Vagina (tissue), 2 donors: Measurements from ENCODE around the gene METTL21A. TPM values are rescaled to one million over a fixed set of nuclear protein-coding genes. Genes with fewer than 3 reads are reported as not detected.

Source experiments
- DNase-seq, 2 donors: peaks; one replicate each; pipeline ENCODE4 v3.0.0-alpha.2; 2017; ENCODE audit errors: extremely low spot score in 2 of 2
- H3K27ac ChIP-seq: fragments of 200-600 bp; sonication (generic); one replicate; pipeline ENCODE4 v1.5.1; 2019
- H3K27me3 ChIP-seq: fragments of 200-600 bp; sonication (generic); one replicate; pipeline ENCODE4 v1.5.1; 2019
- H3K36me3 ChIP-seq, 2 donors: fragments of 200-600 bp; sonication (generic); one replicate each; pipeline ENCODE4 v1.5.1; 2017 to 2019
- H3K4me1 ChIP-seq: fragments of 200-600 bp; sonication (generic); one replicate; pipeline ENCODE4 v1.5.1; 2019
- H3K4me3 ChIP-seq, 2 donors: fragments of 200-600 bp; sonication (generic); 1 replicate in 1 of 2; 2 replicates in 1 of 2; pipeline ENCODE4 v1.5.1; 2016 to 2019
- H3K9me3 ChIP-seq: fragments of 200-600 bp; sonication (generic); one replicate; pipeline ENCODE4 v1.5.1; 2019
- POLR2A ChIP-seq, 2 donors: fragments of 450-650 bp; IDR thresholded peaks; one replicate each; pipeline ENCODE4 v1.6.1; 2017; ENCODE audit warnings: antibody characterized with exemption in 2 of 2, mild to moderate bottlenecking in 2 of 2, moderate library complexity in 2 of 2
- POLR2AphosphoS5 ChIP-seq, 2 donors: sonication (generic); formaldehyde crosslinking; IDR thresholded peaks; one replicate each; pipeline ENCODE4 v1.9.0; 2017; ENCODE audit warnings: antibody characterized with exemption in 2 of 2, mild to moderate bottlenecking in 2 of 2, low read depth in 1 of 2; ENCODE audit not compliant: insufficient read depth in 1 of 2
- intact Hi-C: fragments of 100-400 bp; cut with DNase I; formaldehyde crosslinking; loops from one replicate; pipeline ENCODE4 v1.15.1; 2023
- total RNA-seq: library from RNA; depleted of rRNA; stranded (reverse); fragments of >200 nt; gene quantifications from one replicate; pipeline ENCODE4 v1.2.3, GENCODE V29; 2016
- TF ChIP-seq, protein P1 (sequence below), 3 experiments: fragments of 450-650 bp in 2 of 3; fragments of 200-600 bp in 1 of 3; sonication (generic) in 1 of 3; IDR thresholded peaks; one replicate each; pipeline ENCODE4 v1.5.1; 2017 to 2019; ENCODE audit warnings: antibody characterized with exemption in 3 of 3, mild to moderate bottlenecking in 2 of 3, moderate library complexity in 2 of 3

Gene METTL21A
- total RNA-seq, 1 donor from 2014 or later: 7.6 TPM

DNA sequence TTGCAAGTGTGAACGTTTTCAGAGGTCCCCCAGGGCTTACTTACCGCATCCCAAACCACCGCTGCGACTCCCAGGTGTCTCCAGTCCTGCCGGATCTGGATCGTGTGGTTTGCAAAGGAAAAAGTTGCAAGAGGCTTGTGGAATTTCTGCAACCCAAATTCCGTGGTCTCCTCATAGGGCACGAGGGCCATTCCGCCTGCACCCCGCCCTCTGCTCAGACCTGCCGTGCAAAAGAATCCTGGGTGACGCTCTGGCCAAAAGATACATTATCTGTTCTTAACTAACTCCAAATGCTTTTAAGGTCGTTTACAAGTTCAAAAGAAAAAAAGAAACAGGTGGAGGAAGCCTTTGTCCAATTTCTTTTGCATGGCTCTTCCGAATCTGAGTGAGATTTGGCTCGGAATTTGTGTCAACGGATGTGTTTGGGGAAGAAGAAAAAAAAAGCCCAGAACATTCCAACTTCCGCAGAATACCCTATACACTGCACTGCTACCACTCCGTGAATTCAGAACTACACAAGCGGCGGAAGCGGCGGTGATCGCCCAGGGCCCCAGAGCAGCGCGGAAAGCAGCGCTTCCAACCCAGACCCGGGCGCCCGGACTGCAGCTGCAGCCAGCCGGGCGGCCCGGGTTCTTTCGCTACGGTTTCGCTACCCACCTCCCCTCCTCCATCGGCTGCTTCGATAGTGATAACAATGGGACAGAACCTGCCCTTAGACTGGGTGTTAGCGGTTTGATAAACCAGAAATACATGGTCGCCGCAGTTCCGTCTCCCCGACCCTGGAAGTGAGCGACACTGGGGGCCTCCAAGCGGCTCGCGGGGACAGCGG lies 795 bp downstream of the METTL21A start:
- intact Hi-C loops: loop anchor here (10.0 kb wide), 2 partner anchors 140 to 640 kb away; partner anchors contain the start of genes FZD5 and PIKFYVE
- Histone ChIP-seq H3K36me3 (peaks cover 0 to 5% of the 10 kb centered on the region in 2 donors), H3K27me3 (no peaks in the 10 kb centered on the region), H3K27ac (peak overlapping the region; percentile 96), H3K9me3 (no peaks in the 10 kb centered on the region), H3K4me3 (peak overlapping the region; percentile 64 to 82), H3K4me1 (peaks cover 29% of the 10 kb centered on the region)
- TF ChIP-seq, protein P1, sequence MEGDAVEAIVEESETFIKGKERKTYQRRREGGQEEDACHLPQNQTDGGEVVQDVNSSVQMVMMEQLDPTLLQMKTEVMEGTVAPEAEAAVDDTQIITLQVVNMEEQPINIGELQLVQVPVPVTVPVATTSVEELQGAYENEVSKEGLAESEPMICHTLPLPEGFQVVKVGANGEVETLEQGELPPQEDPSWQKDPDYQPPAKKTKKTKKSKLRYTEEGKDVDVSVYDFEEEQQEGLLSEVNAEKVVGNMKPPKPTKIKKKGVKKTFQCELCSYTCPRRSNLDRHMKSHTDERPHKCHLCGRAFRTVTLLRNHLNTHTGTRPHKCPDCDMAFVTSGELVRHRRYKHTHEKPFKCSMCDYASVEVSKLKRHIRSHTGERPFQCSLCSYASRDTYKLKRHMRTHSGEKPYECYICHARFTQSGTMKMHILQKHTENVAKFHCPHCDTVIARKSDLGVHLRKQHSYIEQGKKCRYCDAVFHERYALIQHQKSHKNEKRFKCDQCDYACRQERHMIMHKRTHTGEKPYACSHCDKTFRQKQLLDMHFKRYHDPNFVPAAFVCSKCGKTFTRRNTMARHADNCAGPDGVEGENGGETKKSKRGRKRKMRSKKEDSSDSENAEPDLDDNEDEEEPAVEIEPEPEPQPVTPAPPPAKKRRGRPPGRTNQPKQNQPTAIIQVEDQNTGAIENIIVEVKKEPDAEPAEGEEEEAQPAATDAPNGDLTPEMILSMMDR (IDR thresholded peaks at IDR 0.05): peak in 1 of 3 experiments; percentile 21
- peak in 1 of 2 donors; percentile 30 for TF ChIP-seq POLR2A (IDR thresholded peaks at IDR 0.05)
- peak; percentile 54 to 73 for TF ChIP-seq POLR2AphosphoS5 (IDR thresholded peaks at IDR 0.05; ENCODE audit: insufficient read depth in 1 of 2, low read depth in 1 of 2)
- DNase-seq: no peak

- no peak overlapping the region for H3K4me3 ChIP-seq
- H3K27me3 ChIP-seq: no peaks in the 10 kb centered on the region
- peaks cover 36% of the 10 kb centered on the region for H3K4me1 ChIP-seq
- TF ChIP-seq POLR2AphosphoS5 (IDR thresholded peaks at IDR 0.05; ENCODE audit: insufficient read depth in 1 of 2, low read depth in 1 of 2) (no peak), POLR2A (IDR thresholded peaks at IDR 0.05) (no peak)
- TF ChIP-seq, protein P1 (IDR thresholded peaks at IDR 0.05): no peak
- H3K9me3 ChIP-seq: no peaks in the 10 kb centered on the region
- no peak for DNase-seq
- peaks cover 0 to 5% of the 10 kb centered on the region in 2 donors for H3K36me3 ChIP-seq
- intact Hi-C loops: loop anchor here (10.0 kb wide), 2 partner anchors 143 to 643 kb away; partner anchors contain the start of genes FZD5 and PIKFYVE
- no peak overlapping the region for H3K27ac ChIP-seq
Observed at GRCh38 chr2:207621501-207622039, 3.6 kb downstream of the METTL21A start.

DNA sequence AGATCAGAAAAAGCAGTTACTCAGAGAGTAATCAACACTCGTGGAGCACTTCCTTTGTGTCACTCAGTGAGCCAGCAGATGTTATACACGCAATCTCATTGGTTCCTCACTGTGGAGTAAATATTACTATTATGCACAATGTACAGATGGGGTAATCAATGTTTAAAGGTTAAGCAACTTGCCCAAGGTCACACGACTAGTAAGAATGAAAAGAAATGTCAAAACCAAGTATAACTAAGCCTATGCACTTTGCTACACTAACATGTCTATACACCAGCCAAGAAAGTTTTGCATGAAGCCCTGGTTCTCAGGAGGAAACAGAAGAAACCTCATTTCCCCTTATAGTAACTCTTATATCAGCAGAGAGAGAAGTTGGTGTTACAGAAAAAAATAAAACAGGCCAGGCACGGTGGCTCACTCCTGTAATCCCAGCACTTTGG lies 5.4 kb downstream of the METTL21A start:
- TF ChIP-seq POLR2AphosphoS5 (IDR thresholded peaks at IDR 0.05; ENCODE audit: insufficient read depth in 1 of 2, low read depth in 1 of 2): no peak
- TF ChIP-seq, protein P1 (IDR thresholded peaks at IDR 0.05): no peak
- no peak for TF ChIP-seq POLR2A (IDR thresholded peaks at IDR 0.05)
- Histone ChIP-seq H3K27ac (no peak overlapping the region), H3K36me3 (peaks cover 0 to 5% of the 10 kb centered on the region in 2 donors), H3K27me3 (no peaks in the 10 kb centered on the region), H3K9me3 (no peaks in the 10 kb centered on the region), H3K4me3 (no peak overlapping the region), H3K4me1 (peaks cover 30% of the 10 kb centered on the region)
- intact Hi-C loops: loop anchor here (10.0 kb wide), 2 partner anchors 145 to 645 kb away; partner anchors contain the start of genes FZD5 and PIKFYVE
- DNase-seq: no peak

- intact Hi-C loops: no loop called here
- no peak overlapping the region for H3K4me3 ChIP-seq
Observed at GRCh38 chr2:207617011-207617671, 8.1 kb downstream of the METTL21A start.

More at GRCh38 chr2:207617011-207617671, 8.1 kb downstream of the METTL21A start:
- Histone ChIP-seq H3K36me3 (peaks cover 0 to 5% of the 10 kb centered on the region in 2 donors), H3K4me1 (peaks cover 14% of the 10 kb centered on the region), H3K9me3 (no peaks in the 10 kb centered on the region), H3K27me3 (no peaks in the 10 kb centered on the region), H3K27ac (peak overlapping the region; percentile 75)
- no peak for DNase-seq
- TF ChIP-seq, protein P1 (IDR thresholded peaks at IDR 0.05): no peak
- no peak for TF ChIP-seq POLR2A (IDR thresholded peaks at IDR 0.05)
- TF ChIP-seq POLR2AphosphoS5 (IDR thresholded peaks at IDR 0.05; ENCODE audit: insufficient read depth in 1 of 2, low read depth in 1 of 2): no peak
